ENCODE results near the gene PLVAP.

The PLVAP gene

GRCh38 chr19:17334414-17335409 is 42.4 kb downstream of the PLVAP start, which contains the start of gene ANO8:
Gene ANO8 (minus strand): TSS chr19:17334855. CDS start chr19:17334670, 185 bp downstream.
- H3K36me3 ChIP-seq (ENCODE audit: control insufficient read depth in 1 of 2, insufficient read depth in 2 of 2, low read length in 2 of 2), result no peaks in the 10 kb centered on the region
- H3K27ac ChIP-seq (ENCODE audit: low read depth, low read length), result no peak within 1 kb of the TSS
- H3K4me3 ChIP-seq (ENCODE audit: low read depth in 1 of 2, low read length in 2 of 2), result peak within 1 kb of the TSS; percentile 63 to 72
- peak within 1 kb of the TSS; percentile 43 to 72 for H3K9ac ChIP-seq (ENCODE audit: low read depth in 1 of 2, low read length in 2 of 2)
- H3K9me3 ChIP-seq (ENCODE audit: control insufficient read depth in 1 of 2, low read length in 2 of 2), result no peaks in the 10 kb centered on the region
- peaks cover 14 to 17% of the 10 kb centered on the region in 2 donors for H3K27me3 ChIP-seq (ENCODE audit: control insufficient read depth in 1 of 2, insufficient read depth in 2 of 2, low read length in 2 of 2)
- peaks cover 20 to 38% of the 10 kb centered on the region in 2 donors for H3K4me1 ChIP-seq (ENCODE audit: control insufficient read depth in 1 of 2, insufficient read depth in 2 of 2, low read length in 2 of 2)

- Histone ChIP-seq H3K9me3 (ENCODE audit: control insufficient read depth in 1 of 2, low read length in 2 of 2) (no peaks in the 10 kb centered on the region), H3K36me3 (ENCODE audit: control insufficient read depth in 1 of 2, insufficient read depth in 2 of 2, low read length in 2 of 2) (no peaks in the 10 kb centered on the region), H3K27me3 (ENCODE audit: control insufficient read depth in 1 of 2, insufficient read depth in 2 of 2, low read length in 2 of 2) (peaks cover 19 to 25% of the 10 kb centered on the region in 2 donors), H3K9ac (ENCODE audit: low read depth in 1 of 2, low read length in 2 of 2) (peak overlapping the region; percentile 43 to 72), H3K27ac (ENCODE audit: low read depth, low read length) (no peak overlapping the region), H3K4me3 (ENCODE audit: low read depth in 1 of 2, low read length in 2 of 2) (peak overlapping the region; percentile 63 to 72), H3K4me1 (ENCODE audit: control insufficient read depth in 1 of 2, insufficient read depth in 2 of 2, low read length in 2 of 2) (peaks cover 20 to 45% of the 10 kb centered on the region in 2 donors)
These were observed 43.3 kb downstream of the PLVAP start for GRCh38 chr19:17333611-17334413.

- Histone ChIP-seq H3K4me3 (ENCODE audit: low read depth in 1 of 2, low read length in 2 of 2) (no peak overlapping the region), H3K9ac (ENCODE audit: low read depth in 1 of 2, low read length in 2 of 2) (no peak overlapping the region), H3K27ac (ENCODE audit: low read depth, low read length) (no peak overlapping the region), H3K36me3 (ENCODE audit: control insufficient read depth in 1 of 2, insufficient read depth in 2 of 2, low read length in 2 of 2) (no peaks in the 10 kb centered on the region), H3K4me1 (ENCODE audit: control insufficient read depth in 1 of 2, insufficient read depth in 2 of 2, low read length in 2 of 2) (peaks cover 16 to 38% of the 10 kb centered on the region in 2 donors), H3K27me3 (ENCODE audit: control insufficient read depth in 1 of 2, insufficient read depth in 2 of 2, low read length in 2 of 2) (peaks cover 19 to 25% of the 10 kb centered on the region in 2 donors), H3K9me3 (ENCODE audit: control insufficient read depth in 1 of 2, low read length in 2 of 2) (no peaks in the 10 kb centered on the region)
These were observed 44.2 kb downstream of the PLVAP start for GRCh38 chr19:17332677-17333581.

GRCh38 chr19:17332360-17332676 is 44.8 kb downstream of the PLVAP start:
- Histone ChIP-seq H3K36me3 (ENCODE audit: control insufficient read depth in 1 of 2, insufficient read depth in 2 of 2, low read length in 2 of 2) (no peaks in the 10 kb centered on the region), H3K4me3 (ENCODE audit: low read depth in 1 of 2, low read length in 2 of 2) (no peak overlapping the region), H3K9me3 (ENCODE audit: control insufficient read depth in 1 of 2, low read length in 2 of 2) (no peaks in the 10 kb centered on the region), H3K27ac (ENCODE audit: low read depth, low read length) (no peak overlapping the region), H3K9ac (ENCODE audit: low read depth in 1 of 2, low read length in 2 of 2) (no peak overlapping the region), H3K4me1 (ENCODE audit: control insufficient read depth in 1 of 2, insufficient read depth in 2 of 2, low read length in 2 of 2) (peaks cover 14 to 33% of the 10 kb centered on the region in 2 donors), H3K27me3 (ENCODE audit: control insufficient read depth in 1 of 2, insufficient read depth in 2 of 2, low read length in 2 of 2) (peaks cover 19 to 25% of the 10 kb centered on the region in 2 donors)

GRCh38 chr19:17331045-17331558 is 46.0 kb downstream of the PLVAP start:
- no peak overlapping the region for H3K27ac ChIP-seq (ENCODE audit: low read depth, low read length)
- H3K9me3 ChIP-seq (ENCODE audit: control insufficient read depth in 1 of 2, low read length in 2 of 2), result no peaks in the 10 kb centered on the region
- no peaks in the 10 kb centered on the region for H3K36me3 ChIP-seq (ENCODE audit: control insufficient read depth in 1 of 2, insufficient read depth in 2 of 2, low read length in 2 of 2)
- H3K4me1 ChIP-seq (ENCODE audit: control insufficient read depth in 1 of 2, insufficient read depth in 2 of 2, low read length in 2 of 2), result peaks cover 14 to 33% of the 10 kb centered on the region in 2 donors
- no peak overlapping the region for H3K4me3 ChIP-seq (ENCODE audit: low read depth in 1 of 2, low read length in 2 of 2)
- H3K9ac ChIP-seq (ENCODE audit: low read depth in 1 of 2, low read length in 2 of 2), result no peak overlapping the region
- H3K27me3 ChIP-seq (ENCODE audit: control insufficient read depth in 1 of 2, insufficient read depth in 2 of 2, low read length in 2 of 2), result peaks cover 19 to 25% of the 10 kb centered on the region in 2 donors

GRCh38 chr19:17330262-17331044 is 46.7 kb downstream of the PLVAP start:
- H3K4me1 ChIP-seq (ENCODE audit: control insufficient read depth in 1 of 2, insufficient read depth in 2 of 2, low read length in 2 of 2), result peaks cover 11 to 28% of the 10 kb centered on the region in 2 donors
- no peak overlapping the region for H3K4me3 ChIP-seq (ENCODE audit: low read depth in 1 of 2, low read length in 2 of 2)
- H3K36me3 ChIP-seq (ENCODE audit: control insufficient read depth in 1 of 2, insufficient read depth in 2 of 2, low read length in 2 of 2), result no peaks in the 10 kb centered on the region
- no peaks in the 10 kb centered on the region for H3K9me3 ChIP-seq (ENCODE audit: control insufficient read depth in 1 of 2, low read length in 2 of 2)
- H3K27me3 ChIP-seq (ENCODE audit: control insufficient read depth in 1 of 2, insufficient read depth in 2 of 2, low read length in 2 of 2), result peaks cover 19 to 25% of the 10 kb centered on the region in 2 donors
- no peak overlapping the region for H3K9ac ChIP-seq (ENCODE audit: low read depth in 1 of 2, low read length in 2 of 2)
- H3K27ac ChIP-seq (ENCODE audit: low read depth, low read length), result no peak overlapping the region

- no peak overlapping the region for H3K27ac ChIP-seq (ENCODE audit: low read depth, low read length)
- H3K4me3 ChIP-seq (ENCODE audit: low read depth in 1 of 2, low read length in 2 of 2), result peak overlapping the region in 1 of 2 donors; percentile 36
- peaks cover 19 to 25% of the 10 kb centered on the region in 2 donors for H3K27me3 ChIP-seq (ENCODE audit: control insufficient read depth in 1 of 2, insufficient read depth in 2 of 2, low read length in 2 of 2)
- no peak overlapping the region for H3K9ac ChIP-seq (ENCODE audit: low read depth in 1 of 2, low read length in 2 of 2)
- H3K36me3 ChIP-seq (ENCODE audit: control insufficient read depth in 1 of 2, insufficient read depth in 2 of 2, low read length in 2 of 2), result no peaks in the 10 kb centered on the region
- peaks cover 5 to 21% of the 10 kb centered on the region in 2 donors for H3K4me1 ChIP-seq (ENCODE audit: control insufficient read depth in 1 of 2, insufficient read depth in 2 of 2, low read length in 2 of 2)
- H3K9me3 ChIP-seq (ENCODE audit: control insufficient read depth in 1 of 2, low read length in 2 of 2), result no peaks in the 10 kb centered on the region
These were observed 47.5 kb downstream of the PLVAP start for GRCh38 chr19:17329366-17330261.

- H3K27me3 ChIP-seq (ENCODE audit: control insufficient read depth in 1 of 2, insufficient read depth in 2 of 2, low read length in 2 of 2), result peaks cover 19 to 25% of the 10 kb centered on the region in 2 donors
- H3K9ac ChIP-seq (ENCODE audit: low read depth in 1 of 2, low read length in 2 of 2), result peak overlapping the region; percentile 32 to 56
- no peak overlapping the region for H3K27ac ChIP-seq (ENCODE audit: low read depth, low read length)
- peak overlapping the region; percentile 50 to 51 for H3K4me3 ChIP-seq (ENCODE audit: low read depth in 1 of 2, low read length in 2 of 2)
- H3K9me3 ChIP-seq (ENCODE audit: control insufficient read depth in 1 of 2, low read length in 2 of 2), result no peaks in the 10 kb centered on the region
- no peaks in the 10 kb centered on the region for H3K36me3 ChIP-seq (ENCODE audit: control insufficient read depth in 1 of 2, insufficient read depth in 2 of 2, low read length in 2 of 2)
- H3K4me1 ChIP-seq (ENCODE audit: control insufficient read depth in 1 of 2, insufficient read depth in 2 of 2, low read length in 2 of 2), result peaks cover under 1 to 15% of the 10 kb centered on the region in 2 donors
These were observed 48.4 kb downstream of the PLVAP start for GRCh38 chr19:17328517-17329365.

Data from duodenal mucosa (tissue), 2 donors.